Prostate gland (tissue), 2 donors: Measurements from ENCODE around the gene SELENBP1. TPM values are rescaled to one million over a fixed set of nuclear protein-coding genes. Genes with fewer than 3 reads are reported as not detected.

Source experiments
- DNase-seq: peaks from one replicate; pipeline ENCODE4 v3.0.0-alpha.2; 2019; ENCODE audit warnings: low spot score
- H3K27ac ChIP-seq, 2 donors: fragments of 200-600 bp; sonication (generic); 2 replicates each; pipeline ENCODE4 v1.5.1; 2017 to 2019
- H3K27me3 ChIP-seq: fragments of 200-600 bp; sonication (generic); replicated peaks from 2 replicates; pipeline ENCODE4 v1.5.1; 2019; ENCODE audit not compliant: insufficient read depth
- H3K36me3 ChIP-seq, 2 donors: fragments of 200-600 bp; sonication (generic); 1 replicate in 1 of 2; 2 replicates in 1 of 2; pipeline versions ENCODE4 v1.5.1 to v1.8.1; 2017 to 2019
- H3K4me1 ChIP-seq: fragments of 200-600 bp; sonication (generic); replicated peaks from 2 replicates; pipeline ENCODE4 v1.5.1; 2019
- H3K4me3 ChIP-seq, 2 donors: fragments of 200-600 bp; sonication (generic); 2 replicates each; pipeline ENCODE4 v1.5.1; 2017 to 2019
- H3K9me3 ChIP-seq: fragments of 200-600 bp; sonication (generic); 2 replicates; pipeline ENCODE4 v1.5.1; 2017
- POLR2A ChIP-seq: fragments of 450-650 bp; IDR thresholded peaks from one replicate; pipeline ENCODE4 v1.6.1; 2016; ENCODE audit warnings: antibody characterized with exemption, mild to moderate bottlenecking
- POLR2AphosphoS5 ChIP-seq: sonication (generic); formaldehyde crosslinking; IDR thresholded peaks from one replicate; pipeline ENCODE4 v1.6.1; 2017; ENCODE audit warnings: antibody characterized with exemption
- WGBS: methylation state at CpG from one replicate; pipeline ENCODE4 v1.1.5; 2018; 5-methylcytosine and 5-hydroxymethylcytosine counted together
- intact Hi-C: fragments of 100-400 bp; cut with DNase I; formaldehyde crosslinking; loops from one replicate; pipeline ENCODE4 v1.14.2; 2022
- total RNA-seq, 2 donors: library from RNA; depleted of rRNA; stranded (reverse); fragments of >200 nt; gene quantifications; one replicate each; pipeline ENCODE4 v1.1.0, GENCODE V29; 2016
- TF ChIP-seq, protein P1 (sequence below), 4 experiments: fragments of 200-600 bp in 2 of 4; fragments of 450-650 bp in 2 of 4; sonication (generic) in 2 of 4; IDR thresholded peaks; 1 replicate in 3 of 4; 2 replicates in 1 of 4; pipeline ENCODE4 v1.5.1; 2016 to 2019; ENCODE audit warnings: antibody characterized with exemption in 4 of 4, mild to moderate bottlenecking in 2 of 4, moderate library complexity in 2 of 4

SELENBP1 gene
- total RNA-seq, 2 donors from 2014 or later, result 104 to 108 TPM

DNA sequence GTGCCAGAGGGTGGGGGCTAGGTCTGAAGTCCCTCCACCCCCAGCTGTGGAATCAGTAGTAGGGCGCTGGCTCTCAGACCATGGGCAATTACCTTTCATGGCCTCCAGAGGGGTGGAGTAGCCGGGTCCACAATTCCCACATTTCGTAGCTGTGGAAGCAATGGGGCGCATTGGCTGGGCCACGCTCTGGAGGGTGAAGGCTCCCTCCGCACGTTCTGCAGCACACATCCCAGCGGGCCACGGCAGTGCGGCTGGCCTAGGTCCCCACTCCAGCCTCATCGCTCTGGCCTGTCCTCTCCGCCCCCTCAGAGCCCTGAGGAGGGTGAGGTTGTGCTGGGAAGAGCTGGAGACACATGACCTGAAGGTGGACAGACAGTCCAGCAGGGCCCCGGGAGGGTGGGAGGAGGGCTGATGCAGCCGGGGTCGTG, 2.9 kb downstream of the SELENBP1 start:
- no peak for DNase-seq
- 81% methylated on average over 15 of the region's 15 CpGs for WGBS
- H3K4me3 ChIP-seq, result no peak overlapping the region
- no peaks in the 10 kb centered on the region for H3K9me3 ChIP-seq
- peaks cover 11% of the 10 kb centered on the region for H3K4me1 ChIP-seq
- TF ChIP-seq, protein P1, sequence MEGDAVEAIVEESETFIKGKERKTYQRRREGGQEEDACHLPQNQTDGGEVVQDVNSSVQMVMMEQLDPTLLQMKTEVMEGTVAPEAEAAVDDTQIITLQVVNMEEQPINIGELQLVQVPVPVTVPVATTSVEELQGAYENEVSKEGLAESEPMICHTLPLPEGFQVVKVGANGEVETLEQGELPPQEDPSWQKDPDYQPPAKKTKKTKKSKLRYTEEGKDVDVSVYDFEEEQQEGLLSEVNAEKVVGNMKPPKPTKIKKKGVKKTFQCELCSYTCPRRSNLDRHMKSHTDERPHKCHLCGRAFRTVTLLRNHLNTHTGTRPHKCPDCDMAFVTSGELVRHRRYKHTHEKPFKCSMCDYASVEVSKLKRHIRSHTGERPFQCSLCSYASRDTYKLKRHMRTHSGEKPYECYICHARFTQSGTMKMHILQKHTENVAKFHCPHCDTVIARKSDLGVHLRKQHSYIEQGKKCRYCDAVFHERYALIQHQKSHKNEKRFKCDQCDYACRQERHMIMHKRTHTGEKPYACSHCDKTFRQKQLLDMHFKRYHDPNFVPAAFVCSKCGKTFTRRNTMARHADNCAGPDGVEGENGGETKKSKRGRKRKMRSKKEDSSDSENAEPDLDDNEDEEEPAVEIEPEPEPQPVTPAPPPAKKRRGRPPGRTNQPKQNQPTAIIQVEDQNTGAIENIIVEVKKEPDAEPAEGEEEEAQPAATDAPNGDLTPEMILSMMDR (IDR thresholded peaks at IDR 0.05), result no peak
- TF ChIP-seq POLR2A (no peak), POLR2AphosphoS5 (no peak)
- intact Hi-C loops, result no loop called here
- H3K27ac ChIP-seq, result no peak overlapping the region
- H3K27me3 ChIP-seq, result no peaks in the 10 kb centered on the region
- no peaks in the 10 kb centered on the region for H3K36me3 ChIP-seq

DNA sequence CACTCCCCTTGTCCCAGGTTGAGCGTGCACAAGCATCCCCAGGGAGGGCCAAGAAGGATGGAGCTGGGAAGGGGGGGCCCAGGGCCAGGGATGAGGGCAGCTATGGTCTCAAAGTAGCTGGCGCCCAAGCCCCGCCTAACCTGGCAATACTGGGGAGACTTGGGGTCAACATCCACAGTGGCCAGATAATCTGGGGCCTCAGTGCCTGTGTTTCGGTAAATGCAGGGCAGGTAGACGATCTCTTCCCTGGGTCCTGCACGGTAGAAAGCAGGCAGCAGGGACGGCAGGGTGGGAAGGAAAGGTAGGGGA, 3.2 kb downstream of the SELENBP1 start:
- intact Hi-C loops, result no loop called here
- no peaks in the 10 kb centered on the region for H3K36me3 ChIP-seq
- H3K9me3 ChIP-seq, result no peaks in the 10 kb centered on the region
- no peaks in the 10 kb centered on the region for H3K27me3 ChIP-seq
- TF ChIP-seq, protein P1 (IDR thresholded peaks at IDR 0.05), result no peak
- TF ChIP-seq POLR2AphosphoS5, result no peak
- no peak for TF ChIP-seq POLR2A
- no peak for DNase-seq
- peaks cover 11% of the 10 kb centered on the region for H3K4me1 ChIP-seq
- no peak overlapping the region for H3K4me3 ChIP-seq
- no peak overlapping the region for H3K27ac ChIP-seq
- 94% methylated on average over 7 of the region's 7 CpGs for WGBS

DNA sequence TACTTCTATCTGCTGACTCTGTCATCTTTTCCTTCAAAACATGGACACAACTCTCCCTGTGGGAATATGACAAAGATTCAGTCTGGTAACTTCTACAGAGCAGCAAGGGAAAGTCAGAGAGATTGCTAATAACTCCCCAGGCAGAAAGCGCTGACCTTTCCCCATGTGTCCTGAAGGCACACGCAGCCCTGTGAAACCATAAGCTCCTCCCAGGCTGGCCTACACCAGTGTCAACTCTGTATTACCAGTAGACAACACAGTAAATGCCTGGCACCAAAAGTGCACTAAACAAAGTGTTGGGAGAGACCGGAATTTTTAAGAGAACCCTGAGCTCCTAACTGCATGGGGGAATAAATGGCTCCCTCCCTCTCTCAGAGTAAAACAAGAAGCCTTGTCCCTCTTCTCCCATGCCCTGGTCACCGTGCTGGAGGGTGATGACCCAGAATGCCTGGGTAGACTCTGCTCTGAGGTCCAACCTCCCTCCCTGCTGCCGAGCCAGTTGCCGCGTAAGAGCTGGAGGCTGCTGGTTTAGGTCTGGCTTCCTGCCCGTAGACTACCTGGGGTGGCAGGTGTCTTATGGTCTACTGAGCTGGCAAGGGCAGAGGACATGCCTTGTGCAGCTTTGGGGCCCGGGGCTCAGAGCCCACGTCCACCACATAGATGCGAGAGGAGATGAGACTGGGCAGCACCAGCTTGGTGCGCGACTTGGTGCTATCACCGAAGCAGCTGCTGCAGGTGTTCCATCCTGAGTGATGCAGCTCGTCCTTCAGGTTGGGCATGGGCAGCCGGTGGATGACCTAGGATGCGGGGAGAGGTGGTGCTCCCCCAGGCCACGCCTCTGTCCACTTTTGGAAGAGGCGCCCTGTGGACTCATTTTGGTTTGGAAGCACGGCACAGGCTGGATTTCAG, 3.9 kb downstream of the SELENBP1 start:
- H3K36me3 ChIP-seq, result no peaks in the 10 kb centered on the region
- no peaks in the 10 kb centered on the region for H3K27me3 ChIP-seq
- H3K9me3 ChIP-seq, result no peaks in the 10 kb centered on the region
- no peak for DNase-seq
- intact Hi-C loops, result no loop called here
- no peak overlapping the region for H3K4me3 ChIP-seq
- H3K27ac ChIP-seq, result no peak overlapping the region
- 86% methylated on average over 20 of the region's 20 CpGs for WGBS
- peaks cover 11% of the 10 kb centered on the region for H3K4me1 ChIP-seq
- no peak for TF ChIP-seq POLR2A
- TF ChIP-seq POLR2AphosphoS5, result no peak
- TF ChIP-seq, protein P1 (IDR thresholded peaks at IDR 0.05), result no peak

DNA sequence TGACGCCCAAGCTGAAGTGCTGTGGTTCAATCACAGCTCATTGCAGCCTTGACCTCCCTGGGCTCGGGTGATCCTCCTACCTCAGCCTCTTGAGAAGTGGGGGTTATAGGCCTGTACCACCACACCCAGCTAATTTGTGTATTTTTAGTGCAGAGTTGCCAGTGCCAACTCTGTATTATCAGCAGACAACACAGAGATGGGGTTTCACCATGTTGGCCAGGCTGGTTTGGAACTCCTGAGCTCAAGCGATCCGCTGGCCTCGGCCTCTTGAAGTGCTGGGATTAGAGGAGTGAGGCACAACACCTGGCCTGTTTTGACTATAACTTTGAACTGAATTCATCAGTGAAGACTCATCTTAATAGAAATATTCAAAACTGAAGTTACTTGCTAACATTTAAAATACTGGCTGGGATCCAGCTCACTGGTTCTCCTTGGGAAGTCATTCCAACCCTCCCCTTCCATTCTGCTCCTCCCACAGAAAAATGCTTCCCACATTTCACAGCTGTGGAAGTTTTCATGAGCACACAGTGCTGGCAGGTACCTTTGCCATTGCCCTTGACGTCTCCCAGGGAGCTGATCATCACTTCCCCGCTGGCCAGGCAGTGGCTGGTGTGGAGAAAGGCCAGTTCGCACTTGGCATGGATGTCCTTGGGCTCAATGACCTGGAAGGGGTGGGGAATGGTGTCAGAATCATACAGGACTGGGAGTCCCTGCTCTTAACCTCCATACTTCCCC, 4.7 kb downstream of the SELENBP1 start:
- Histone ChIP-seq H3K9me3 (no peaks in the 10 kb centered on the region), H3K36me3 (no peaks in the 10 kb centered on the region), H3K27ac (no peak overlapping the region), H3K4me3 (no peak overlapping the region), H3K27me3 (no peaks in the 10 kb centered on the region), H3K4me1 (peaks cover 11% of the 10 kb centered on the region)
- 79% methylated on average over 8 of the region's 8 CpGs for WGBS
- intact Hi-C loops, result no loop called here
- TF ChIP-seq, protein P1 (IDR thresholded peaks at IDR 0.05), result no peak
- TF ChIP-seq POLR2AphosphoS5 (no peak), POLR2A (no peak)
- no peak for DNase-seq
